Endometrial microvascular endothelial cells (primary cell): Measurements from ENCODE around the gene STK17B. TPM values are rescaled to one million over a fixed set of nuclear protein-coding genes. Genes with fewer than 3 reads are reported as not detected.

Experiments used
- in situ Hi-C: cut with HindIII; loops from 2 replicates; pipeline ENCODE4 v1.10.0; 2017; ENCODE audit warnings: low sequenced_read_pairs, low pct_unique_long_range_greater_than_20kb; ENCODE audit errors: inconsistent ontology term
- total RNA-seq: library from RNA; depleted of rRNA; stranded (reverse); fragments of >200 nt; gene quantifications from one replicate; pipeline ENCODE4 v1.2.3, GENCODE V29; 2015; ENCODE audit errors: inconsistent ontology term

Gene STK17B
- total RNA-seq: 15.9 TPM

GRCh38 chr2:196171248-196171871 is at the start of gene STK17B:
STK17B (minus strand) TSS chr2:196171578; CDS start chr2:196163383, 8,195 bp downstream.
- in situ Hi-C loops: no loop called here

GRCh38 chr2:196220671-196221070 is 49.3 kb upstream of the STK17B start:
- in situ Hi-C loops: no loop called here

GRCh38 chr2:196219671-196220070 is 48.3 kb upstream of the STK17B start:
- in situ Hi-C loops: no loop called here

GRCh38 chr2:196218106-196218505 is 46.7 kb upstream of the STK17B start:
- in situ Hi-C loops: no loop called here

- in situ Hi-C loops: no loop called here
These were observed 45.7 kb upstream of the STK17B start for GRCh38 chr2:196217116-196217515.

- in situ Hi-C loops: no loop called here
These were observed 44.0 kb upstream of the STK17B start for GRCh38 chr2:196215376-196215775.

GRCh38 chr2:196214156-196214555 is 42.8 kb upstream of the STK17B start:
- in situ Hi-C loops: no loop called here

GRCh38 chr2:196213252-196213980 is 42.0 kb upstream of the STK17B start:
- in situ Hi-C loops: no loop called here

DNA sequence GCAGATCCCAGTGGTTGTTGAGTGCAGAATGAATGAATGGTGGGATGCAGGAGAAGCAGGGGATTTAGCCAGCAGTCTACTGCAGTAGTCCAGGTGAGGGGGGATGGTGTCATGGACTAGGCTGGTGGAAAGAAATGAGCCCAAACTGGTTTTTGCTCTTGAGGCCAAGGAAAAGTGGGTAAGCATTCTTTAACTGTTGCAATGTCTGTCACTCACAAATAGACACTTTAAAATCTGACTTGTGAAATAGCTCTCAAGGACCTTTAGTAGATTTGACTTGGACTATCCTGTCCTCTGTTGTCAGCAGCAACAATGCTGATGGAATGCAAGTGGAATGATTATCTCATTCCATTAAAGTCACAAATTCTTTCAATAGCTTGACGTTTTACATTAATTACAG is 37.5 kb upstream of the STK17B start:
- in situ Hi-C loops: no loop called here

DNA sequence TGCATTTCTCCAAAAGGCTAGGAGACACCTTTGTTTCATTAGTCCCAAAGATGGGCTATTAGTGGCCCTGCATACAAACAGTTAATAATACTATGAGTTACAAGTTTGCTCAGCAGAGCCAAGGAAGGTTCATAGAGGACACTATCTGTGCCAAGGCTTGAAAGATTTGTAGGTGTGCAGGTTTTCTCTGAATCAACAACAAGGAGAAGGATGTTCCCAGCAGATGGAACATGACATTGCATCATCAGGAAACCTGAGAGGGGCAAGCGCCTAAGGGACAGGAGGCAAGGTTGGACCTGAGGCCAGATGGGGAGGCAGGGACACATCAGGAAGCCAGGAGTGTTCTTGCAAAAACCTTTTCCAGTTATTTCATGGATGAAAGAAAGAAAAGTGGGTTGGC is 35.4 kb upstream of the STK17B start:
- in situ Hi-C loops: no loop called here

DNA sequence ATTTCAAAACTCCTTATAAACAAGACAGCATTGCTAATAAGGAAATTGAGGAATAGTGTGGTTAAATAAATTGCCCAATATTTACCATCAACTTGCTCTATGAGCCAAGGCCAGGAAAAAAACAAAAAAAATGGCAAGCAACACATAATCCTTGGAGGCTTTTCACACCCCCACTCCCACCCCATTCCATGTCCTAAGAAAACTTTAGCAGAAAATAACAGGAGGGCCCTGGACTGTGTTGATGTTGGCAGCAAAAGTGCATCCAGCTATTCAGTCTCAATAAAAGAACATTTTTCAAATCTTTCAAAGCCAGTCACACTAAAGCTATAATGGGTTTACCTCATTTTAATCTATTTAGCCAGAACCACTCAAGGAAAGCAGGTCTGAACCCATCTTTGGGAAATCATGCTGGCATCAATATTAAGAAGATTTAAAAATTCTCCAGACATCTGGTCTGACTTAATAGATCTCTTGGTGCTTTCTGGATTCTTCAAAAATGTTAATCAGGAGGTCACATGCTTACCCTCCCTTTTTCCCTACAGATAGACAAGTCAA is 34.6 kb upstream of the STK17B start:
- in situ Hi-C loops: no loop called here

DNA sequence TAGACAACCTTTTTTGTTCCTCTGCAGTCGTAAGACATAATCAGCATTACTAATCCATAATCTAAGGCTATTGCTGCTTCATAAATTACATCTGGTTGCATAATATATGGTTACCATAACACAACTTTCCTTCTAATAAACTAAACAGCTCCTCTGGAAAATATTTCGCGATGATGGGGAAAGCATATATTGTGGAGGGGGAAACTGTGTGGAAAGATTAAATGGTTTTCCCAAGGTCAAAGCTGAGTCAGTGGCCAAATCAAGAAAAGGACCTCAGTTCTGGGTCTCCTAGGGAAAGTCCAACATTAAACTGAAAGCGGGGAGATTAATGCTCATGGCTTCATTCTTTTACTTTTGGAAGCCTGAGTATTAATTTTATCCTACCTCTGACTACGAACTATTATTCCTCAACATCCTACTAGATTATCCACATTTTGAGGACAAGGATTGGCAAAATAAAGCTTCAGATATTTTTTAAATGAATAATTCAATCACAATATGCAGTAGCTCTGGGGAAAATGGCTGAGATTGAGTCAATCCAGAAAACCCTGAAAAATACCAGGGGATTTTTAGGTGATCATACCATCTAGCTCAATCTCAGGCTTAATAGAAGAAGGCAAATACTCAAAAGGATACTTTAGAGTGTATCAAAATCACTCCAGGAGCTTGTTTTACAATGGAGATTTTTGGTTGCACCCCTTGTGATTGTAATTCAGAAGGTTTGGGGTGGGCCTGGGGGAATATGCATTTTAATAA is 33.8 kb upstream of the STK17B start:
- in situ Hi-C loops: no loop called here

- in situ Hi-C loops: no loop called here
These were observed 30.0 kb upstream of the STK17B start for GRCh38 chr2:196201229-196202009.

DNA sequence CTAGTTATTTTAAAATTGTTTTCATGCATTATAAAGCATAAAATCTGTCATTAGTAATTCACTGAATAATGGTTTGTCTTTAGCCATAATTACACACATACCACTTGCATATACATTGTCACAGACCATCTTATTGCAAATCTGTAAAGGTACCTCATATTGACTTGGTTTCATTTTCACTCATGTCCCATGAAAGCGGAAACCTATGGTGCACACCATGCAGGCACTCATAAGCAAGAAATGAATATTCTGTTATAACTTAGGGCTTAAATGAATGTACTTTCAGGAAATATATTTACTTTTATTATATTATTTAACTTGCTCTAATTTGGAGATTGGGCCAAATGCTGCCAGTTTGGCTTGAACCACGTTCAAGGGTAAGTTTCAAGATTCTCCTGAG is 29.2 kb upstream of the STK17B start:
- in situ Hi-C loops: no loop called here

- in situ Hi-C loops: no loop called here
These were observed 24.4 kb upstream of the STK17B start for GRCh38 chr2:196195758-196196157.

DNA sequence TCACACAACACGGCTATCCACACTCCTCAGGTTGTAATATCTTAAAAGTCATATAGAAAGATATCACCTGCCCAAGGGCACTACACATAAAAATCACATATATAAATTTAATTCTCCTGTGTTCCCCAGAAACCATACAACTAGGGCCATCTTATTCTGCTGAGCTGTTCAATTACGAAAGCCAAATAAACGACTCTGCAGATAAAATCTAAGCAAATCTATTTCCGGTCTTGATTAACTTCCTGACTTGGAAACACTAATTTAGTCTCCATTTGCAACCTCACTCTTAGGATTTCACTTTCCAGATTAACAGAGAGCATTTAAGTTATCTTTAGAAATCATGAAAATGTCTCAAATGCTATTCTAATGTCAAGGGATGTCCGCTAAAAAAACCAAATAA is 23.9 kb upstream of the STK17B start:
- in situ Hi-C loops: no loop called here

DNA sequence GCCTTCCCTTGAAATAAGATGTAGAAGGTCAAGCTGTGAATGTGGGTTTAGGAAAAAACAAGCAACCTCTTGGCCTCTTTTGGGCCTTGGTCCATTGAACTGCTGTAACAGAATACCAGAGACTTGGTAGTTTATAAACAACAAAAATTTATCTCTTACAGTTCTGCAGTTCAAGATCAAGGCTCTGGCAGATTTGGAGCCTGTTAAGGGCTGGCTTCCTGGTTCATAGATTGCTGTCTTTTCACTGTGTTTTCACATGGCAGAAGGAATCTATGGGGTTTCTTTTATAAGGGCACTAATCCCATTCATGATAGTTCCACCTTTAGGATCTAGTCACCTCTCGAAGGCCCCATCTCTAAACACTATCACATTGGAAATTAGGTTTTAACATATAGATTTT is 20.2 kb upstream of the STK17B start:
- in situ Hi-C loops: no loop called here

DNA sequence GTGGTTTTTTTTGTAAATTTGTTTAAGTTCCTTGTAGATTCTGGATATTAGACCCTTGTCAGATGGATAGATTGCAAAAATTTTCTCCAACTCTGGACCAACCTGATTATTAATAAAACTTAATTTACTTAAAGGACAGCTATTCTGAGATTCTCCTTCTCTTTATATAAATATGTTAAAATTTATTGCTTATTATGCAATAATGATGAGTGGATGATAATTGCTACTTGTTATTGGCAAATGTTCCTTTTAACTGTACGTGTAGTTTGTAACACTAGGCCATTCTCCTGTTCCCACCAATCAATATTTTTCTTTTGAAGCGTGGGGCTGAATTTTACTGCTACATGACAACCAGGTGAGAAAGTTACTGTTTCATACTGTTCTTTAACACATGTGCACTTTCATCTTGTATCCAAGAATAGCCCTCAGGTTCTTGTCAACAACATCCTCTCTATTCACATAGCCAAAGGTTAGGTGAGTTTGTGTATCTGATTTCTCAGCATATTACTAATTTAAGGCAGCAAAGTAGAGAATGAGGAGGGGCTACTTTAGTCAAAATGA is 16.6 kb upstream of the STK17B start:
- in situ Hi-C loops: no loop called here
